Stimulated activated CD4-positive, alpha-beta T cell treated with anti-CD3 and anti-CD28 coated beads, Interleukin-12 subunit alpha, Interleukin-12 subunit beta, amount 100 ng/mL, for 4 hours (primary cell): ENCODE measurements around the gene CLBA1.

Experiments
- DNase-seq: peaks from one replicate; pipeline ENCODE4 v3.0.0-alpha.2; 2020

Gene CLBA1

GRCh38 chr14:104980611-104981531 lies 4.7 kb upstream of the CLBA1 start:
- DNase-seq, result no peak

GRCh38 chr14:104981699-104982541 lies 3.7 kb upstream of the CLBA1 start:
- no peak for DNase-seq

GRCh38 chr14:104982548-104983230 lies 2.9 kb upstream of the CLBA1 start:
- no peak for DNase-seq

- DNase-seq, result no peak
These were observed 2.3 kb upstream of the CLBA1 start for GRCh38 chr14:104983231-104983721.

DNA sequence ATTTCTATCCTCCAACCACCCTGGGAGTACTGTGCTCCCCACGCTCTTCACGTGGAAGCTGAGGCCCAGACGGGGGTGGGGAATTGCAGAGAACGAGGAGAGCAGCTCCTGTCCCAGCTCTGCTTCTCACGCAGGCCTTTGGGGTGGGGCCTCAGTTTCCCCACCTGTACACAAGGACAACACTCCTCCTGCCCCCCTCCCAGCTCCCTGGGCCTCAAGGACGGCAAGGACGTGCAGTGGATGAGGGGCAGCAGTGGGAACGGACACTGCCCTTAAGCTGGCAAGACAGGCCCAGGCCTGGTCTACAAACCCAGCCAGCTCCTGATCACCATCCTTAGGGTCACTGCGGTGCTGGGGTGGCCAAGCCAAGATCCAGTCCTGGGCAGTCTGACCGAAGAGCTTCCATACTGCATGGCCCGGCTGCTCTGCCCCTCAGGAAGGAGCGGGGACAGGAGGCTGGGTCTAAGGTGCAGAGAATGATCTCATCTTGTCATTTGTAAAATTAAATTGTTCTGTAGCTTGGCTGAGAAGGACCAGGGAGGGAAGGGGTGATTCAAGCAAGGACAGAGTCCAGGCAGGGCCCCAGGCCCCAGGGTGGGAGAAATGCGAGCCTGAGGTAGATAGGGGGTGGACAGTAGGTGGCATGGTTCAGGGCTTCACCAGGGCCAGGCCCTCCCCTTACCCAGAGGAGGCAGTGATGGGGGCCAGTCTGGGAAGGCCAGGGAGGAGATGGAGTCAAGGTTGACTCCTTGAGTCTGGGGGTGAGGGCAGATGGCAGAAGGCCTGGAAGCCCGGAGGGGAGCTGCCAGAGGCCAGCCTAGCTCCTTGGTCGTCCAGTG lies 1.3 kb upstream of the CLBA1 start:
- DNase-seq, result no peak

DNA sequence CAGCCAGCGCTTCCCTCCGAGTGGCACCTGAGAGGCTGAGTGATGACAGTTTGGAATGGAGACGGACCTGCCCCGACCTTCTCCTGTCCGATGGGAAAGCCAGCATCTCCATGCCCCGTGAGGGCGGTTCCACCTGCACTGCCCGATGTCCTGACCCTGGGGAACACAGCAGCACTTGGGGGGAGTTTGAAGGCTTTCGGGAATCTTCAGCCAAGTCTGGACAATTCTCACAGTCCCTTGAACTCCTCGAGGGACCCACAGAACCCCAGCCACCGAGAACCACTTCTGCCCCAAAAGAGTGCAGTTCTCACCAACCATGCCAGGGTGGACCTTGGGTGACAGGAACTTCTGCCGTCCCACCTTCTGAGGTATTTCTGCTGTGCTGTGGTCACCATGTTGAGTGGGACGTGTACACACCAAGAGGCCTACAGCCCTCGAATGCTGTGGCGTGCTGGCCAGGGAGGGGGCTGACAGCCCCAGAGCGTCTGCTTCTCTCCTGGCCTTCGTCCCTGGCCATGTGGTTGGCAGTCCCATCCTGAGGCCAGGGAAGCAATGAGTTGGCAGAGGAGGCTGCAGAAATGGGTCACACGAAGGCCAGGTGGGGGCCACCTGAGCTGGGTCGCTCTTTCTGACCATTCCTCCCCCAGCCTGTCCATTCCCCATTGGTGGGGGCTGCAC lies 1.0 kb downstream of the CLBA1 start:
- no peak for DNase-seq

DNA sequence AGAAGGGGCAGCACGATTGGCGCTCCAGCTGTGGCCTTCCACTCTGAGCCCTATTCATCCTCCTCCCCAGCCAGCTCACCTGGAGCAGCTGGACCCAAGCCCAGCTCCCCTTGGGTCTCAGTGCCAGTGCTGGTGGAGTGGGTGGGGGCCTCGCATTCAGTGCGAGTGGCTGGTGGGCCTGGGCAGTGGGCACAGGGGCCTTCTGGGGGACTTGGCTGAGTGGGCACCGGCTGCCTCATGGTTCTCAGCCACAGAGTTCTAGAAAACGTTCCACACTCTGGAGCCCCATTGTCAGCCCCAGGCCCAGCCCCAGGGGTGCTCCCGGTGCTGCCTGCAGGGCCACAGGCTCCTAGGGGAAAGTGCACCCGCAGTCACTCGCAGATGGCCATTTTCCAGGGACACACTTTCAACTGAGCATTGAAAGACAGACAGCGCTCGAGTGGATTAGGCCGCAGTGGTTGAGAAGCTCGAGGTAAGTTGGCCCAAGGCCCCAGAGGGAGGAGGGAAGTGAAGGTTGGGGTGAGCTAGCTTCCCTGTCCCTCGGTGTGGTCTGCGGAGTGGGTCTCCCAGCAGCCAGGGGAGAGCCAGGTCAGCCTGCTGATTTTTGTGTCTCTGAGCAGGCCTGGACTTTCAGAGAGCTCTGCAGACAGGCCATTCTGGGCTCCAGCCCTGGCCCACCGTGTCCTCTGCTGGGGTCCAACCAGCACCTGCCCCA lies 3.8 kb downstream of the CLBA1 start:
- DNase-seq, result no peak

- no peak for DNase-seq
These were observed 4.3 kb downstream of the CLBA1 start for GRCh38 chr14:104989951-104990303.

GRCh38 chr14:104991896-104992230 lies 6.3 kb downstream of the CLBA1 start:
- no peak for DNase-seq

GRCh38 chr14:104992501-104992900 lies 6.9 kb downstream of the CLBA1 start:
- DNase-seq, result no peak

- no peak for DNase-seq
These were observed 7.7 kb downstream of the CLBA1 start for GRCh38 chr14:104993306-104993705.

GRCh38 chr14:104993808-104994591 lies 8.4 kb downstream of the CLBA1 start:
- DNase-seq, result no peak

GRCh38 chr14:104994978-104995377 lies 9.4 kb downstream of the CLBA1 start:
- no peak for DNase-seq

DNA sequence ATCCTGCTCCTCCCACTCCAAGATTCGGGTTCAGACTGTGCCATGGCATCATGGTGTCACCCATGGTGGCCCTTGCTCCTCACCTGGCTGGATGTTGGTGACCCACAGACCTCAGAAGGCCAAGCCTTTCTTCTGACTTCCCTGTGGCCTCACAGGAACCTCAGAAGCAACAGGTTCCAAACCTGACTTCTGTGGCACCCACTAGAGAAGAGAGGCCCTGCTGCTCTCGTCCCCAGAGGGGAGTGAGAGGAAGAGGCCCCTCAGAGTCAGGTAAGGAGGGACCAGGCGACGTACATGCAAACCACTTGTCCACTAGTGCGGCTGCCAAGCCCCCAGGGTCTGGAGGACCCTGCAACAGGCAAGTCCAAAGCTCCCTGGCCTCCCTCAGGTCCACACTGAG lies 10.4 kb downstream of the CLBA1 start:
- no peak for DNase-seq

DNA sequence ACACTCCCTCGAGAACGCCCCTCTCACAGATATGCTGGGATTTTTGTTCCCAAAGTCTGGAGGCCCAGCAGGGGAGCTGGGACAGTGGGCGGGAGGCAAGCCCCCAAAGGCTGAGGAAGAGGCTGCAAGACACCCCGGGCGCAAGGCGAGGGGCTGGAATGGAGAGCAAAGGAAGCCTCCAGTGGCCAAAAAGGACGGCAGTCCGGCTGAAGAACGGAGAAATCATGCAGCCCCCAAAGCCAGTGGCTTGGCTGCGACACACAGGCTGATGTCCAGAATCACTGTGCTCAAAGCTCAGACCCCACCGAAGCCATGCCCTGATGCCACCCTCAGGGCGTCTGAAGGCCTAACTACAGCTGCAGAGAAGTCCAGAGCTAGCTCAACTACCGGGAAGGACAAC lies 10.9 kb downstream of the CLBA1 start:
- no peak for DNase-seq

- DNase-seq, result no peak
These were observed 13.2 kb downstream of the CLBA1 start for GRCh38 chr14:104998801-104999200.

- no peak for DNase-seq
These were observed 13.8 kb downstream of the CLBA1 start for GRCh38 chr14:104999361-104999760.

DNA sequence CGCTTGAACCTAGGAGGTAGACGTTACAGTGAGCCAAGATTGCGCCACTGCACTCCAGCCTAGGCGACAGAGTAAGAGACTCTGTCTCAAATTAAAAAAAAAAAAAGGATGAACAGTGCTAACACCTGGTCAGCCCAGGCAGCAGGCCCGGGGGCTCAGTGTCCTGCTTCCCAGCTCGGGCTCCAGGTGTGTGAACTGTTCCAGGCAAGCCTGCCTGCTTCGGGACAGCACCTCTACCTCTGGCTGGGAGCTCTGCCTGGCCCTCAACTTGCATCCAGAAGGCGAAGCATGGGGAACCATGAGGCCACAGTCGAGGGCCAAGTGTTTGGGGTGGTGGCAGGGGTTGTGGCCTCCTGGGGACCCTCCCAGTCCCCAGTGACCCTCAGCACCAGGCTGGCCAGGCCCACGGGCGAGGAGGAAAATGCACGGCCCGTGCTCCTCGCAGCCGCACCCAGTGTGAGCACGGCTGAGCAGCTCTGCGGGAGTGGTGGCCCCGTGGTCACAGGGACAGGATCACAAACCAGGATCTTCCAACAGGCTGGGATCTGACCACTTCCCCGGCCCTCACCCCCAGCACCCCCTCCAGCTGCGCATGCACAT lies 19.8 kb downstream of the CLBA1 start:
- DNase-seq, result no peak

GRCh38 chr14:105005929-105006830 lies 20.6 kb downstream of the CLBA1 start:
- DNase-seq, result no peak
